Spleen (tissue), 7 donors: ENCODE measurements around the gene RAD51C.

Experiments
- POLR2A ChIP-seq, 3 donors: fragments of 450-650 bp; IDR thresholded peaks; one replicate each; pipeline ENCODE4 v1.5.1; 2017; ENCODE audit warnings: antibody characterized with exemption in 3 of 3, mild to moderate bottlenecking in 1 of 3
- TF ChIP-seq, protein P1 (sequence below), 11 experiments: fragments of 200-600 bp in 7 of 11; fragments of 450-650 bp in 4 of 11; sonication (generic) in 4 of 11; IDR thresholded peaks in 8 of 11; conservative IDR thresholded peaks in 3 of 11; 1 replicate in 7 of 11; 2 replicates in 4 of 11; pipeline versions ENCODE4 v1.4.0 to v1.8.0; 2016 to 2021; ENCODE audit warnings: antibody characterized with exemption in 11 of 11, inconsistent platforms in 4 of 11, mild to moderate bottlenecking in 1 of 11
- donor health status: DM: no; HTN: no; CAD: no; lungs with moderate emphysema.
- donor health status: DM: no; HTN: no; CAD: no.
- donor health status: DM: no; HTN: no; CAD: no.

DNA sequence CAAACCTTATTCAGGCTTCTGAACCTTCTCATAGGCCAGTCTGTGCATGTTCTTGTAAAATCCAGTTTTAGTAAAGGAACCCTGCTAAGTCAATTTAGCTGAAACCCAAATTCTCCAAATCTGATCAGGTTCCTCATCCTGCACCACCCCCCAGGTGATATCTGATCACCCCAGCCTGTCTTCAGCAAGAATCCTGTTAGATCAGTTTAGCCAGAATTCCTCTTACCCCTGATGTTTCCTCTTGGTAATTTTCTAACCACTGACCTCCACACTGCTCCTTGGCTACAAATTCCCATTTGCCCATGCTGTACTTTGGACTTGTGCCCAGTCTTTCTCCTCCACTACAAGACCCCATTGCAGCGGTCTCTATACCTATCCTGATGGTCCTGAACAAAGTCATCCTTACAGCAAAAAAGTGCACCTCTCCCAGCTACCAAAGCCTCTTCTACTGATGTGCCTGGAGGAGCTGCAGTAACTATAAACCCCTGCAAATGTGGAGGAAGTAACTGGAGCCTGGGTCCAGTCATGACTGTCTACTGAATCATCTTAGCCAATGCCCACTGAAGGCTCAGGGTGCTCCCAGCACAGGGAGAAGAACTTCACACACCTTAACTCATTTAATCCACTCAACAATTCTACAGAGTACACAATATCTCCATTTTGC lies 24.3 kb upstream of the RAD51C start:
- TF ChIP-seq, protein P1, sequence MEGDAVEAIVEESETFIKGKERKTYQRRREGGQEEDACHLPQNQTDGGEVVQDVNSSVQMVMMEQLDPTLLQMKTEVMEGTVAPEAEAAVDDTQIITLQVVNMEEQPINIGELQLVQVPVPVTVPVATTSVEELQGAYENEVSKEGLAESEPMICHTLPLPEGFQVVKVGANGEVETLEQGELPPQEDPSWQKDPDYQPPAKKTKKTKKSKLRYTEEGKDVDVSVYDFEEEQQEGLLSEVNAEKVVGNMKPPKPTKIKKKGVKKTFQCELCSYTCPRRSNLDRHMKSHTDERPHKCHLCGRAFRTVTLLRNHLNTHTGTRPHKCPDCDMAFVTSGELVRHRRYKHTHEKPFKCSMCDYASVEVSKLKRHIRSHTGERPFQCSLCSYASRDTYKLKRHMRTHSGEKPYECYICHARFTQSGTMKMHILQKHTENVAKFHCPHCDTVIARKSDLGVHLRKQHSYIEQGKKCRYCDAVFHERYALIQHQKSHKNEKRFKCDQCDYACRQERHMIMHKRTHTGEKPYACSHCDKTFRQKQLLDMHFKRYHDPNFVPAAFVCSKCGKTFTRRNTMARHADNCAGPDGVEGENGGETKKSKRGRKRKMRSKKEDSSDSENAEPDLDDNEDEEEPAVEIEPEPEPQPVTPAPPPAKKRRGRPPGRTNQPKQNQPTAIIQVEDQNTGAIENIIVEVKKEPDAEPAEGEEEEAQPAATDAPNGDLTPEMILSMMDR (IDR thresholded peaks at IDR 0.05 in 8 of 11, conservative IDR thresholded peaks at IDR 0.05 in 3 of 11): no peak
- no peak for TF ChIP-seq POLR2A (IDR thresholded peaks at IDR 0.05)
